ENCODE data around the gene CTNNA2. TPM values are rescaled to one million over a fixed set of nuclear protein-coding genes. Genes with fewer than 3 reads are reported as not detected.

CTNNA2 gene
- total RNA-seq, 1 experiment from 2014 or later, result 0.54 TPM

- H3K27me3 ChIP-seq (ENCODE audit: control insufficient read depth, insufficient read depth, low read length), result no peaks in the 10 kb centered on the region
- TF ChIP-seq, protein P1, sequence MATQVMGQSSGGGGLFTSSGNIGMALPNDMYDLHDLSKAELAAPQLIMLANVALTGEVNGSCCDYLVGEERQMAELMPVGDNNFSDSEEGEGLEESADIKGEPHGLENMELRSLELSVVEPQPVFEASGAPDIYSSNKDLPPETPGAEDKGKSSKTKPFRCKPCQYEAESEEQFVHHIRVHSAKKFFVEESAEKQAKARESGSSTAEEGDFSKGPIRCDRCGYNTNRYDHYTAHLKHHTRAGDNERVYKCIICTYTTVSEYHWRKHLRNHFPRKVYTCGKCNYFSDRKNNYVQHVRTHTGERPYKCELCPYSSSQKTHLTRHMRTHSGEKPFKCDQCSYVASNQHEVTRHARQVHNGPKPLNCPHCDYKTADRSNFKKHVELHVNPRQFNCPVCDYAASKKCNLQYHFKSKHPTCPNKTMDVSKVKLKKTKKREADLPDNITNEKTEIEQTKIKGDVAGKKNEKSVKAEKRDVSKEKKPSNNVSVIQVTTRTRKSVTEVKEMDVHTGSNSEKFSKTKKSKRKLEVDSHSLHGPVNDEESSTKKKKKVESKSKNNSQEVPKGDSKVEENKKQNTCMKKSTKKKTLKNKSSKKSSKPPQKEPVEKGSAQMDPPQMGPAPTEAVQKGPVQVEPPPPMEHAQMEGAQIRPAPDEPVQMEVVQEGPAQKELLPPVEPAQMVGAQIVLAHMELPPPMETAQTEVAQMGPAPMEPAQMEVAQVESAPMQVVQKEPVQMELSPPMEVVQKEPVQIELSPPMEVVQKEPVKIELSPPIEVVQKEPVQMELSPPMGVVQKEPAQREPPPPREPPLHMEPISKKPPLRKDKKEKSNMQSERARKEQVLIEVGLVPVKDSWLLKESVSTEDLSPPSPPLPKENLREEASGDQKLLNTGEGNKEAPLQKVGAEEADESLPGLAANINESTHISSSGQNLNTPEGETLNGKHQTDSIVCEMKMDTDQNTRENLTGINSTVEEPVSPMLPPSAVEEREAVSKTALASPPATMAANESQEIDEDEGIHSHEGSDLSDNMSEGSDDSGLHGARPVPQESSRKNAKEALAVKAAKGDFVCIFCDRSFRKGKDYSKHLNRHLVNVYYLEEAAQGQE (IDR thresholded peaks at IDR 0.05; ENCODE audit: insufficient read depth in 1 of 2, low read depth in 2 of 2, low read length in 1 of 2), result no peak
- TF ChIP-seq TCF7L2 (IDR thresholded peaks at IDR 0.05; ENCODE audit: low read depth, low read length) (no peak), CTCF (IDR thresholded peaks at IDR 0.05) (no peak), SIN3A (IDR thresholded peaks at IDR 0.05; ENCODE audit: borderline replicate concordance, insufficient read depth, low read depth, low read length) (no peak), POLR2AphosphoS5 (IDR thresholded peaks at IDR 0.05; ENCODE audit: low read depth, low read length) (no peak)
- POLR2A ChIA-PET, result no interaction called here
- H3K4me3 ChIP-seq (ENCODE audit: low read depth in 2 of 2, low read length in 2 of 2), result no peak overlapping the region
- intact Hi-C loops (cut with micrococcal nuclease; ENCODE audit: unreplicated experiment) (no loop called here), in situ Hi-C loops (cut with HindIII; ENCODE audit: low pct_unique_long_range_greater_than_20kb, low sequenced_read_pairs) (no loop called here)
- no TSS peak for BruUV-seq (replicated peaks)
- H3K27ac ChIP-seq (ENCODE audit: low read length), result no peak overlapping the region
- H3K36me3 ChIP-seq (ENCODE audit: control insufficient read depth, insufficient read depth, low read length), result no peaks in the 10 kb centered on the region
- DNase-seq (ENCODE audit: low read depth, low spot score) (no peak), ATAC-seq (no peak)
- no peaks in the 10 kb centered on the region for H3K4me1 ChIP-seq (ENCODE audit: control insufficient read depth, insufficient read depth, low read length)
- no peaks in the 10 kb centered on the region for H3K9me3 ChIP-seq (ENCODE audit: control insufficient read depth, insufficient read depth, low read depth, low read length)
- CTCF ChIA-PET, result no interaction called here
These were observed 416.8 kb downstream of the CTNNA2 start for GRCh38 chr2:79929624-79930023.

- ATAC-seq, result no peak
- in situ Hi-C loops (cut with HindIII; ENCODE audit: low pct_unique_long_range_greater_than_20kb, low sequenced_read_pairs), result no loop called here
- Histone ChIP-seq H3K36me3 (ENCODE audit: control insufficient read depth, insufficient read depth, low read length) (no peaks in the 10 kb centered on the region), H3K4me3 (ENCODE audit: low read depth in 2 of 2, low read length in 2 of 2) (no peak overlapping the region), H3K4me1 (ENCODE audit: control insufficient read depth, insufficient read depth, low read length) (no peaks in the 10 kb centered on the region; the same call in 1 of the 2 replicates), H3K27ac (ENCODE audit: low read length) (no peak overlapping the region), H3K27me3 (ENCODE audit: control insufficient read depth, insufficient read depth, low read length) (no peaks in the 10 kb centered on the region), H3K9me3 (ENCODE audit: control insufficient read depth, insufficient read depth, low read depth, low read length) (no peaks in the 10 kb centered on the region)
- ChIA-PET CTCF (no interaction called here), POLR2A (no interaction called here)
- no peak for DNase-seq (ENCODE audit: low read depth, low spot score)
- BruUV-seq (replicated peaks), result no TSS peak
- no peak for TF ChIP-seq CTCF (IDR thresholded peaks at IDR 0.05)
- no peak for TF ChIP-seq SIN3A (IDR thresholded peaks at IDR 0.05; ENCODE audit: borderline replicate concordance, insufficient read depth, low read depth, low read length)
- TF ChIP-seq, protein P1 (IDR thresholded peaks at IDR 0.05; ENCODE audit: insufficient read depth in 1 of 2, low read depth in 2 of 2, low read length in 1 of 2), result no peak
- no peak for TF ChIP-seq POLR2AphosphoS5 (IDR thresholded peaks at IDR 0.05; ENCODE audit: low read depth, low read length)
- no peak for TF ChIP-seq TCF7L2 (IDR thresholded peaks at IDR 0.05; ENCODE audit: low read depth, low read length)
- intact Hi-C loops (cut with micrococcal nuclease; ENCODE audit: unreplicated experiment), result no loop called here
These were observed 422.3 kb downstream of the CTNNA2 start for GRCh38 chr2:79935046-79935732.

Measured in Panc1 (cell line).